NCI-H1417 treated with DMSO at 0.1 percent for 48 hours (cell line): Measurements from ENCODE around the gene NRF1.
"Not testable (repeated sequence)": the region's sequence is repeated elsewhere in the genome, so short reads cannot be mapped to it uniquely, and the experiment has no call there.

Experiments
- DNase-seq: peaks from one replicate; lab custom pipeline; 2025; lab: John Stamatoyannopoulos, UW

Gene NRF1

GRCh38 chr7:129782818-129783583, 171.5 kb downstream of the NRF1 start:
- no peak for DNase-seq

- DNase-seq: no peak
These were observed 172.0 kb downstream of the NRF1 start for GRCh38 chr7:129783584-129783919.

DNA sequence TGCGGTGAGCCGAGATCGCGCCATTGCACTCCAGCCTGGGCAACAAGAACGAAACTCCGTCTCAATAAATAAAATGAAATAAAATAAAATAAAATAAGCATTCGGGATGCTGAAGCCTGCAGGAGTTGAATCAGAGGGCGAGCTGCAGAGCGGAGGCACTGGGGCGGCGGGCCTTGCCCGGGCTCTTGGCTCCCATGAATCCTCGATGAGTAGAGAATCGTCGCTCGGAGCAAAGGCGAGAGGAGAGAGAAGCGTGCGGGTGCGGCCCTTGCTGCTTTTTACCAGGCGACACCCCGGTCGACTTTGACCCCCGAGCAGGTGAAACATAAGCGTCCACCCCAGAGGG, 172.9 kb downstream of the NRF1 start:
- DNase-seq: no peak

- DNase-seq: no peak
These were observed 173.5 kb downstream of the NRF1 start for GRCh38 chr7:129784783-129785684.

DNA sequence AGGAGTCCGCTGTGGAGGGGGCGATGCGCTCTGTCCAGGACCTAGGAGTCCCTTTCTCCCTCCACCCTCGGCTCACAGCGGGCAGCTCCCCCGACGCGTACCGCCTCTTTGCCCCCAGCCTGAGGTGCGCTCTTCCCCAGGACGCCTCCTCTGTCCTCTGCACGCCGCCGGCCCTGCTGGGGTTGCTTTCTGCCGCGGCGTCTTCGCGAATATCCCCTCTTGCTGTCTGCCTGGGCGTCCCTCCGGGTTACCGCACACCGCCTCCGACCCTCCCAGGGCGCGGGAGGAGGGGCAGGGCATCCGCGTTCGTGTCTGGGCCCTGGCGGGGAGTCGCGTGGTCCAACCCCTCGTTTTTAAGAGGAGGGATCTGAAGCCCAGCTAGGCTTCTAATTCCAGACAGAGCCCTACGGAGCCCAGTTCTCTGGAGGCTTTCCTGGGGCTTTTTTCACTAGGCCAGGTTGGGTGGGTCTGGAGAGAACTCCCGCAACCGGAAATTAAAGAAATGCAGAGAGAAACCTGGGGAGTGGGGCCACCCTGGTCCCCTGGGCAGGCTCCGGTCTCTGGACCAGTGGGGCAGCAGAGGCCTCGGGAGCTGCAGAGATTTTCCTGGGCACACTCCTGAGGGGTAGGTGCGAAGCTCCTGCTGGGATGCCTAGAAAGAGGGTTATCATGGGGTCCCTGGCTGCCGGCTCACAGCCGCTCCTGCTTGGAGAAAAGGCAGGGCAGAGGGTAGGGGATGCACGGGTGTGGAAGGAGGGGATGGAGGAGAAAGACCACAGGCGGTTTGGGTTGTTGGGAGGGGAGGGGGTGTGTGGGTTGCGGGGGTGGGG, 174.4 kb downstream of the NRF1 start:
- DNase-seq: no peak

DNA sequence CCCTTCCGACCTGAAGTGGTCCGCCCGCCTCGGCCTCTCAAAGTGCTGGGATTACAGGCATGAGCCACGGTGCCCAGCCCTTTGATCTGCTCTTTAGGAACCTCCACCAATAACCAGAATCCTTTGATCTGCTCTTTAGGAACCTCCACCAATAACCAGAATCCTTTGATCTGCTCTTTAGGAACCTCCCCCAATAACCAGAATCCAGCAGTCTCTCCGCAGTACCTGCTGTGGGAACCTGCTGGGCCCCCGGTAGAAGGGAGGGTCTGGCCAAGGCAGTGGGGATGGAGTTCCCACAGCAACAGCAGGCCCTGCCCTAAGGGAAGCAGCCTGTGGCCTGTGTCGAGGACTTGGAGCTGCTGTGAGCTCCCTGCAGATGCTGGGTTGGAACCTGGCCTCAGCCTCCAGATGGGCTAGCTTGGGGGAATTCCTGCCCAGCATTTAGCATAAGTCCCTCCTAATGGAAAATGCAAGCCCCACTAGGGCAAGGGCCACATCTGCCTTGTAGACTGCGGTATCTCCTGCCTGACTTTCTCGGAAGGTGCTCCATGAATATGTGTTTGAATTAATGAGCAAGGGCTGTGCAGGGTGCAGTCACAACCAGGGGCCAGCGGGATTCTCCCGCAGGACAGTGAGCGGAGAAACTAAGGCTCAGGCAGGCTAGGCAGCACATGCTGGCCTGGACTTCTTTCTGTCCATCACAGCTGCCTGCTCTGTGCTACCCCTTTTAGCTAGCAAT, 175.5 kb downstream of the NRF1 start:
- DNase-seq: no peak

GRCh38 chr7:129789000-129789399, 177.5 kb downstream of the NRF1 start:
- no peak for DNase-seq

DNA sequence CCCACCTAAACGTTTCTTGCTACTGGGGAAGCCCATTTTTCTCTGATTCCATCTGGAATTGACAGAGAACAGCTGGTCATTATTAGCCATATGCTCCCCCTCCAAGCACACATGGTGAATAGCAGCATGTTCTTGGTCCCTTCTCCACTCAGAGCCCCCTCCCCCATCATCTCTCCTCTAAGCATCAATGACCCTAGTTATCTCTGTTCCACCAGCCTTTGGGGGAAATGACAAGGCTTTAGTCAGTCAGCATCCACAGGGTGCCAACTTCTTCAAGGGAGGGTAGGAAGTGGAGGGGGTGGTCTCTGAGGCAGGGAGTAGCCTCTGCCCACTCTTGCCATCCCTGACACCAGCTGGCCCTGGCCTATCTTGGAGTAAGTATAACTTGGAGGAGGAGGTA, 178.1 kb downstream of the NRF1 start:
- no peak for DNase-seq

- no peak for DNase-seq
These were observed 178.6 kb downstream of the NRF1 start for GRCh38 chr7:129790136-129790535.

DNA sequence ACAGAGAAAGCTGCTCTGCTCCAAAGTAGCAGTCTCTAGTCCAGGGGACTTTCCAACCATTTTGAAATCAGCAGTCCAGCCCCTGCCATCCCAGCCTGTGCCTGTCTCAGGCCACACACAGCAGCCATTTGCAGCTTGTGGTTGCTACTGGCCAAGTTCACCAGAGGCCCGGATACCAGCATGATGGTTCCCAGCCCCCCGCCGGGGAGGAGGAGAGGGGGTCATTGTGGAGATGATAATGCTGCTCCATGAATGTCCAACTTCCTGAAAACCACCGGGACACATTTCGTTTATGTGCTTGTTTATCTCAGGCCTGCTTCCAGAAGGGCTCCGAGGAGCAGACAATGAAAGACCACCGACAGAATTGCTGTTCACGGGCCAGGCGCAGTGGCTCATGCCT, 181.2 kb downstream of the NRF1 start:
- no peak for DNase-seq

- no peak for DNase-seq
These were observed 182.2 kb downstream of the NRF1 start for GRCh38 chr7:129793506-129794310.

DNA sequence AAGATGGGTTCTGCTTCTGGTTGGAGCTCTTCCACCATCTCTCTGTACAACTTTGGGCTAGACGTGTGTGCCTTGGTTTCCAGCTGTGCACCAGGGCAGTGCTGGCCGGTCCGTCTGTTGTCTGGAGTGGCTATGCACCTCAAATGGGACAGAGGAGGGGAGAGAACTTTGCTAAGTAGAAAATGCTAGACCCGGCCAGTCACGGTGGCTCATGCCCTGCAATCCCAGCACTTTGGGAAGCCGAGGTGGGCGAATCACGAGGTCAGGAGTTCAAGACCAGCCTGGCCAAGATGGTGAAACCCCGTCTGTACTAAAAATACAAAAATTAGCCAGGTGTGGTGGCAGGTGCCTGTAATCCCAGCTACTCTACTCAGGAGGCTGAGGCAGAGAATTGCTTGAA, 182.9 kb downstream of the NRF1 start:
- DNase-seq: not testable (repeated sequence)

DNA sequence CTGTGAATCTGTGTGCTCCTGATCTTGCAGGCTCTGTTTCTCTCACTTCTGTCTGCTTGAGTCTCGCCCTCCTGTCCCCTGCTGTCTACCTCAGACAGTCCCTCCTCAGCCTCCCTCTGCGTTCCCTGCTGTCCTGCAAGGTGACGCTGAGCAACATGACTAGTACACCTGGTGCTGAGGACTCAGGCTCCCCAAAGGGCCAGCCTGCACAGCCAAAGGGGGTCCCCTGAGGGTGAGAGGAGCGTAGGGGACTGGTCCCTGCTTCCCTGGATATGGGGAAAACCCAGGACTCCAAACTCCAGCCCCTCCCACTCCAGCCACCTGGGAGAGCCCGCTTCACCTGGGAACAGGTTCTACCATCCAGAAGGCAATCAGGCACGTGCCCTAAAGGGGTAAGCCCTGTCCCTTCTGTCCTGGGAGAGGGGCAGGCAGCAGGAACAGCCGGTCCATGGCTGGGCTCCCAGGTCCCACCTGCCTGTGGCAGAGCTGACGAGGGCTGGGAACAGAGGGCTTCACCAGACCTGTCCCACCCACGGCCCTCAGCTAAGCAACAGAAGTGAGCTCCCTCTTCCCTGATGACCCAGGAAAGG, 184.8 kb downstream of the NRF1 start:
- DNase-seq: no peak

DNA sequence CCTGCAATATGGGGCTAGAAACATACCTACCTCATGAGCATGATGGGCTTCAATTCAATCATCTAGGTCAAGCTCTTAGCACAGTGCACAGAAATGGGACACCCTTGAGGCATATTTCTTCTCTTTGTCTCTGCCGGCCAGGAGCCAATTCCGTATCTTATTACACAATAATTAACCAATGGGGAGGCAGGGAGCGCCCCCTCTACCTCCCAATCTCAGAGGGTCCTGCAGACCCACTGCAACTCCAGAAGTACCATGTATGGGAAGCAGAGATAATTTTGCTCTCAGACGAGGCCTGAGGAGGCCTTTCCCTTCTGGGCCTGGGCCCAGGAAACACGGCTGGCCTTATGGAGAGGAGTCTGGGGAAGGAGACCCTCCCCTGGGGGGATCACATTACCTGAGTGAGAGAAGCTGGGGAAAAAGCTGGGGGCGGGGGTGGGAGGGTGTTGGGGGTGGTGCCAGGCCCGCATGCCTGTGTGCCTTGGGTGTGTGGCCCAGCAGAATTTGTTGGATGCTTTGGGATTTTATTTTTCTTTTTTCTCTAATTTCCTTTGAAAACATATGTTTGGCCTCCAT, 185.8 kb downstream of the NRF1 start:
- no peak for DNase-seq

DNA sequence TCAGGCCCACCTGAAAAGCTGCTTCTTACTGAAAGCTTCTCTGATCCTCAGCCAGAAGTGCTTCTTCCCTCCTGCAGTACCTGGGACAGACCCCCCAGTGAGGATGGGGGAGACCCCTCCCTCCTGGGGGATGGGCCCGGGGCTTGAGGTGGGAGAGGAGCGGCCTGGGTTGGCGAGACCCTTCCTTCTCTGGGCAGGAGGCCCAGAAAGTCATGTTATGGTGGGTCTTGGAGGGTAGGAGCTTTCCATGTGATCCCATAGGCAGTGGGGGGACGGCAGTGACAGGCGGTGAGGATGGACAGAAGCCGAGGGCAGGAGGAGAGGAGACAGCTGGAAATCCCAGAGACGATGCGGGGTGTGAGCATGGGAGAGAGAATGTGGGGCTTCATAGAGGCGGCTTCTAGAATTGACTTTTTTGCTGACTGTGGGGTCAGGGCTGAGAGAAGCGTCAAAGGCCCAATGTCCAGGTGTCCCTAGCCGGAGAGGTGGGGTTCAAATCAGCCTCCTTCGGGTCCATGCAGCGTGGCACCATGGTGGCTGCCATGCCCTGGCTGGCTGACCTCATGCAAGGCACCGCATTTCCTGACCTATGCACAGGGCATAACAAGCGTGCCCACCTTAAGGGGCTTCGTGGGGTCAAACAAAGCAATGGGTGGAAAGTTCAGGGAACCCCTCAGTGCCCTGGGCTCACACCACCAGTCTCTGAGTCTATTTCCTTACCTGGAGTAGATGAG, 187.3 kb downstream of the NRF1 start:
- no peak for DNase-seq

GRCh38 chr7:129799350-129799955, 187.9 kb downstream of the NRF1 start:
- DNase-seq: no peak

DNA sequence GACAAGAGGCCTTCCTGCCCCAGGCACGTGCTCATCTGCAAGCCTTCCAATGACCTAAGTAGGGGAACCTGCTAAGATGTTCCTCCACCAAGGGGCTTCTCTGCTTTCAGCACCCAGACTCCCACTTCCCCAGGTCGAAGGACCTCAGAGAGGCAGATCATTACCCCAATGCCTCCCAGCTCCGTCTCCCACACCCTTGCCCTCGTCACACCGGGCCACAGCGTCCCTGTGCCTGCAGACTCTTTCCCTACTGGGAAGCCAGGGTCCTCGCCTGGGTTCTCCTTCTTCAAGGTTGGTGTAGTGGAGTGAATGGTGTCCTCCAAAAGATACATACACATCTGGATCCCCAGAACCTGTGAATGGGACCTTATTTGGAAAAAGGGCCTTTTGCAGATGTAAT, 189.4 kb downstream of the NRF1 start:
- DNase-seq: no peak

- DNase-seq: no peak
These were observed 190.4 kb downstream of the NRF1 start for GRCh38 chr7:129801882-129802281.

DNA sequence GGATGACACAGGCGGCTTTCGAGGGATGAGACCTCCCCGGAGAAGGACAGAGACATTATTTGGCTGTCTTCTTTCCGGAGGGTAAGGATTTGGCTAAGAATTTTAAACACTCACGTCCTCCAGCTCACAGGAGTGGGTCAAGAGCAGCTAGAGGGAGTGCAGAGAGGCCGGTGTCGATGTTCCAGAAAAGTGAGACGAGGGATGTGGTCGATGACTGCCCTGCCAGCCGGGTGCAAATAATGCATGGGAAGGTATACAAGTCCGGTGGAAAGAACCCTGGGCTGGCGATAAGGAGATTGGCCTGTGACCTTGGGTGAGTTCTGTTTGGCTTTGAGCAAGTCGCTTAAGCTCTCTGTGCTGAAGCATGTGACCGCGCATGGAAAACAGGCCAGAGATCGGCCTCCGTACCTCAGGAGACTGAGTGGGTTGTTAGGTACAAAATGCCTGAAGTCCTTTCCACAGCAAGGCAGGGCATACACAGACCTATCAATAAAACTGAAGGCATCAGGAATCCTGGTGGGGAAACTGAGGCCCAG, 192.1 kb downstream of the NRF1 start:
- DNase-seq: no peak
